ENCODE results near the gene SCAPER.
"Not testable (repeated sequence)": the region's sequence is repeated elsewhere in the genome, so short reads cannot be mapped to it uniquely, and the experiment has no call there.

SCAPER gene

DNA sequence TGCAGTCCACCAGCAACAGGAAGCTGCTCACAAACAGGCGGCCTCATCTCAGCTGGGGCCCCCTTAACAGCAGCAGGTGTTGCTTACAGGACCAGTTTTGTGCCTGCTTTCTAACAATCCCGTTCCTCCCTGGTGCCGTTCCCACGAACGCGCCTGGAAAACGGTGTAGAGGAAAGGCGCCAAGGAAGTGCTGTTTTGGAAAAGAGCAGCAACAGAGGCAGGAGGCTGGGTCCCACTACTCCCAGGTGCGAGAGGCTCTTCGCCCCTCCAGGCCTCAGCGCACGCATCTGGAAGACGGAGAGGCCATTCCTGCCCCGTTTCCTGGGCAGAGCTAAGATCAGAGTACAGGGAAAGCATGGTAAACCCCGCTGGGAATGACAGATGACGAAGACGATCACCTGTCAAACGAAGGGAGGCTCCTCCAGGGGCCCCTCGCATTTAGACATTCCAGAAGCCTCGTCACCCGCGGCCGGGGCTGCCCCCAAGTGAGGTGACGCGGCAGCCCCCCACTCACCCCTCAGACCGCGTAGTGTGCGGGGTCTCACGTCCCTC, 603 bp downstream of the SCAPER start:
- no peak for DNase-seq

DNA sequence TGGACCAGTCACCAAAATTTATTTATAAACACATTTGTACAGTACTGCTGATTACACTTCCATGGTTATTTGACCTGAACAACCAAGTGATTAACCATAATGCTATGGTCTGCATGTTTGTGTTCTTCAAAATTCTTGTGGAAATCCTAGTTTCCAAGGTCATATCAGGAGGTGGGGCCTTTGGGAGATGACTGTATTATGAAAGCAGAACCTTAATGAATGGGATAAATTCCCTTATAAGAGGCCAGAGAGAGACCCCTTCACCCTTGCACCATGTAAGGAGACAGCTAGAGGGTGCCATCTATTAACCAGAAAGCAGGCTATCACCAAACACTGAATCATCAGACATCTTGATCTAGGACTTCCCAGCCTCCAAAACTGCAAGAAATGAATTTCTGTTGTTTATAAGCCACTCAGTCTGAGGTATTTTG, 1.9 kb downstream of the SCAPER start:
- peak; percentile 47 for DNase-seq

DNA sequence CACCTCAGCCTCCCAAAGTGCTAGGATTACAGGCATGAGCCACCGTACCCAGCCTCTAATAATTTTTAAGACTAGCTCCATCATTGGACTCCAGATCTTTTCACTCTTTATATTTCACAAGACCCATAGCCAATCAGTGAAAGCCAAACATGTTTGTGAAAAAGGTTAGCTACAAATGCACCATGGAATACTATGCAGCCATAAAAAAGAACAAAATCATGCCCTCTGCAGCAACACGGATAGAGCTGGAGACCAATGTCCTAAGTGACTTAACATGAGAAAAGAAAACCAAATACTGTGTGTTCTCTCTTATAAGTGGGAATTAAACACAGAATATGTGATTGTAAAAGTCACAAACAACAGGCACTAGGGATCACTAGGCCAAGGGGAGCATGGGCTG, 3.2 kb downstream of the SCAPER start:
- DNase-seq = no peak

DNA sequence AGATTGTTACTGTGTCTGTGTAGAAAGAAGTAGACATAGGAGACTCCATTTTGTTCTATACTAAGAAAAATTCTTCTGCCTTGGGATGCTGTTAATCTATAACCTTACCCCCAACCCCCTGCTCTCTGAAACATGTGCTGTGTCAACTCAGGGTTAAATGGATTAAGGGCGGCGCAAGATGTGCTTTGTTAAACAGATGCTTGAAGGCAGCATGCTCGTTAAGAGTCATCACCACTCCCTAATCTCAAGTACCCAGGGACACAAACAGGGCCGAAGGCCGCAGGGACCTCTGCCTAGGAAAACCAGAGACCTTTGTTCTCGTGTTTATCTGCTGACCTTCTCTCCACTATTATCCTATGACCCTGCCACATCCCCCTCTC, 5.2 kb downstream of the SCAPER start:
- DNase-seq = not testable (repeated sequence)

DNA sequence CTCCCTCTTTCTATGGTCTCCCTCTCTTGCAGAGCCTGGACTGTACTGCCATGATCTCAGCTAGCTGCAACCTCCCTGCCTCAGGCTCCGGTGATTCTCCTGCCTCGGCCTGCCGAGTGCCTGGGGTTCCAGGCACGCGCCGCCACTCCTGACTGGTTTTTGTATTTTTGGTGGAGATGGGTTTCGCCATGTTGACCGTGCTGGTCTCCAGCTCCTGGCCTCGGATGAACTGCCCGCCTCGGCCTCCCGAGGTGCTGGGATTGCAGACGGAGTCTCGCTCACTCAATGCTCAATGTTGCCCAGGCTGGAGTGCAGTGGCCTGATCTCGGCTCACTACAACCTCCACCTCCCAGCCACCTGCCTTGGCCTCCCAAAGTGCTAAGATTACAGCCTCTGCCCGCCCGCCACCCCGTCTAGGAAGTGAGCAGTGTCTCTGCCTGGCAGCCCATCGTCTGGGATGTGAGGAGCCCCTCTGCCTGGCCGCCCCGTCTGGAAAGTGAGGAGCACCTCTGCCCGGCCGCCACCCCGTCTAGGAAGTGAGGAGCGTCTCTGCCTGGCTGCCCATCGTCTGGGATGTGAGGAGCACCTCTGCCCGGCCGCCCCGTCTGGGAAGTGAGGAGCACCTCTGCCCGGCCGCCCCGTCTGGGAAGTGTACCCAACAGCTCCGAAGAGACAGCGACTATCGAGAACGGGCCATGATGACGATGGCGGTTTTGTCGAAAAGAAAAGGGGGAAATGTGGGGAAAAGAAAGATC, 5.8 kb downstream of the SCAPER start:
- DNase-seq = not testable (repeated sequence)

DNA sequence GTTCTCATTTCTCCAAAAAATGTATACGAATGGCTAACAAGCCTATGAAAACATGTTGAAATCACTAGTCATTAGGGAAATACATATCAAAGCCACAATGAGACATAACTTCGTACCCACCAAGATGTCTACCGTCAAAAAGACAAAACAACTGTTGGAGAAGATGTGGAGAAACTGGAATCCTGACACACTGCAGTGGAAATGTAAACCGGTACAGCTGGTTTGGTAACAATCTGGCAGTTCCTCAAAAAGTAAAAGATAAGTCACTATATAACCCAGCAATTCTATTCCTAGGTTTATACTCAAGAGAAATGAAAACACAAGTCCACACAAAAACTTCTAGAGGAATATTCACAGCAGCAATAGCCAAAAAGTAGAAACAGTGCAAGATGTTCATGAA, 7.0 kb downstream of the SCAPER start:
- no peak for DNase-seq

DNA sequence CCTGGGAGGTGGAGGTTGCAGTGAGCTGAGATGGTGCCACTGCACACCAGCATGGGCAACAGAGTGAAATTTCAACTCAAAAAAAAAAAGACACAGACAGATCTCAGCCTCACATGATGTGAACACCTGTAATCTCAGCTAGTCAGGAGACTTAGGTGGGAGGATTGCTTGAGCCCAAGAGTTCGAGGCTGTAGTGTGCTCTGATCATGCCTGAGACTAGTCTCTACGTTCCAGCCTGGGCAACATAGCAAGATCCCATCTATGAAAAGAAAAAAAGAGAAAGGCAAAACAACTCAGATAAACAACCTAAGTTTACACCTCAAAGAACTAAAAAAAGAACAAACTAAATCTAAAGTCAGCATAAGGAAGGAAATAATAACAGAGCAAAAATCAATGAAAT, 11.0 kb downstream of the SCAPER start:
- no peak for DNase-seq

DNA sequence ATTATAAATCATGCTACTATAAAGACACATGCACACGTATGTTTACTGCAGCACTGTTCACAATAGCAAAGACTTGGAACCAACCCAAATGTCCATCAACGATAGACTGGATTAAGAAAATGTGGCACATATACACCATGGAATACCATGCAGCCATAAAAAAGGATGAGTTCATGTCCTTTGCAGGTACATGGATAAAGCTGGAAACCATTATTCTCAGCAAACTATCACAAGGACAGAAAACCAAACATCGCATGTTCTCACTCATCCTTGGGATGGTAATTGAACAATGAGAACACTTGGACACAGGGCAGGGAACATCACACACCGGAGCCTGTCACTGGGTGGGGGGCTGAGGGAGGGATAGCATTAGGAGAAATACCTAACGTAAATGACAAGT, 12.3 kb downstream of the SCAPER start:
- not testable (repeated sequence) for DNase-seq

DNA sequence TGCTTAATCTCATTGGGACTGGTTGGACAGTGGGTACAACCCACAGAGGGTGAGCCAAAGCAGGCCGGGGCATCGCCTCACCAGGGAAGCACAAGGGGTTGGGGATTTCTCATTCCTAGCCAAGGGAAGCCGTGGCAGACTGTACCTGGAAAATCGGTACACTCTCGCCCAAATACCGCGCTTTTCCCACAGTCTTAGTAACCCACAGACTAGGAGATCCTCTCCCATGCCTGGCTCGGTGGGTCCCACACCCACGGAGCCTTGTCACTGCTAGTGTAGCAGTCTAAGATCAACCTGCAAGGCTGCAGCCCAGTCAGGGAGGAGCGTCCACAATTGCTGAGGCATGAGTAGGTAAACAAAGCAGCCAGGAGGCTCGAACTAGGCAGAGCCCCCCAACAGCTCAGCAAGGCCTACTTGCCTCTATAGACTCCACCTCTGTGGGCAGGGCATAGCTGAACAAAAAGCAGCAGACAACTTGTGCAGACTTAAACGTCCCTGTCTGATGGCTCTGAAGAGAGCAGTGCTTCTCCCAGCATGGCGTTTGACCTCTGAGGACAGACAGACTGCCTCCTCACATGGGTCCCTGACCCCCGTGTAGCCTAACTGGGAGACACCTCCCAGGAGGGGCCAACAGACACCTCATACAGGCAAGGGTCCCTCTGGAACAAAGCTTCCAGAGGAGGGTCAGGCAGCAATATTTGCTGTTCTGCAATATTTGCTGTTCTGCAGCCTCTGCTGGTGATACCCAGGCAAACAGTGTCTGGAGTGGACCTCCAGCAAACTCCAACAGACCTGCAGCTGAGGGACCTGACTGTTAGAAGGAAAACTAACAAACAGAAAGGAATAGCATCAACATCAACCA, 17.6 kb downstream of the SCAPER start:
- DNase-seq = not testable (repeated sequence)

DNA sequence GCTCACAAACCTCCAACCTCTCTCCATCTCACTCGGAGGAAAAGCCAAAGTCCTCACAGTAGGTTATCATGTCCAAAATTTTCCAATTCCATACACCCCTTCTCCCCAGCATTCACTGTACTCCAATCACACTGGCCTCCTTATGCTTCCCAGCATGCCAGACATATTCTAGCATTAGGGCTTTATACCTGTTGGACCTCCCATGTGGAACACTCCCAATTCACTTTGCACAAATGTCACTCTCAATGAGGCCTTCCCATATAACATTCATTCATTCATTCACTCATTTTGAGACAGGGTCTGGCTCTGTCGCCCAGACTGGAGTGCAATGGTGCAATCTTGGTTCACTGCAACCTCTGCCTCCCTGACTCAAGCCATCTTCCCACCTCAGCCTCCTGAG, 19.9 kb downstream of the SCAPER start:
- DNase-seq = no peak

DNA sequence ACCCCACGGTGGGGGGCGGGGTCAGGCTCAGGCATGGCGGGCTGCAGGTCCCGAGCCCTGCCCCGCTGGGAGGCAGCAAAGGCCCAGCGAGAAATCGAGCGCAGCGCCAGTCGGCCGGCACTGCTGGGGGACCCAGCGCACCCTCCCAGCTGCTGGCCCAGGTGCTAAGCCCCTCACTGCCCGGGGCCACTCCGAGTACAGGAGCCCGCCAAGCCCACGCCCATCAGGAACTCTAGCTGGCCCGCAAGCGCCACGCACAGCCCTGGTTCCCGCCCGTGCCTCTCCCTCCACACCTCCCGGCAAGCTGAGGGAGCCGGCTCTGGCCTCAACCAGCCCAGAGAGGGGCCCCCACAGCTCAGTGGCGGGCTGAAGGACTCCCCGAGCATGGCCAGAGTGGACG, 29.2 kb downstream of the SCAPER start:
- DNase-seq = no peak

DNA sequence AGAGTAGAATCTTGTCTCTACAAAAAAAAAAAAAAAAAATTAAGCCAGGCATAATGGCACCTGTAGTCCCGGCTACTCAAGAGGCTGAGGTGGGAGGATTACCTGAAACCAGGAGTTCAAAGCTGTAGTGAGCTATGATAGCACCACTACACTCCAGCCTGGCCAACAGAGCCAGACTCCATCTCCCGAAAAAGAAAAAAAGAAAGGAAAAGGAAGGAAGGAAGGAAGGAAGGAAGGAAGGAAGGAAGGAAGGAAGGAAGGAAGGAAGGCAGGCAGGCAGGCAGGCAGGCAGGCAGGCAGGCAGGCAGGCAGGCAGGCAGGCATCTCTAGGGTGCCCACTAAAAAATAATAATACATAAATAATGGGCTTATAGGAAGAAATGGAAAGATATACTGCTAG, 32.1 kb downstream of the SCAPER start:
- not testable (repeated sequence) for DNase-seq

DNA sequence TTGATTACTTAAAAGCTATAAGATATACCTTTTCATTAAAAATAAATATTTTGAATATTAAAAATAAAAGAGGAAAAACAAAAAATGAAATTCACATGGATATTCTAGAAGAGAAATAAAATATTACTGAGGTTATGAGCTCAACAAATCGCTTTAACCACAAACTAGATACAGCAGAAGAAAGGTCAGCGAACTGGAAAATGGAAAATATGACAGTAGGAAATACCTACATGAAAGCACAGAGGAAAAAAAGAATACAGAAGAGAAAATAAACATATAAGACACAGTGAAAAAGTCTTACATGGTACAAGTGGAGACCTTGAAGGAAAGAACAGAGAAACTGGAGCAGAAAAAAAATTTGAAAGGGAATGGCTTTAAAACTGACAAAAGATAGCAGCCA, 33.2 kb downstream of the SCAPER start:
- DNase-seq = no peak

DNA sequence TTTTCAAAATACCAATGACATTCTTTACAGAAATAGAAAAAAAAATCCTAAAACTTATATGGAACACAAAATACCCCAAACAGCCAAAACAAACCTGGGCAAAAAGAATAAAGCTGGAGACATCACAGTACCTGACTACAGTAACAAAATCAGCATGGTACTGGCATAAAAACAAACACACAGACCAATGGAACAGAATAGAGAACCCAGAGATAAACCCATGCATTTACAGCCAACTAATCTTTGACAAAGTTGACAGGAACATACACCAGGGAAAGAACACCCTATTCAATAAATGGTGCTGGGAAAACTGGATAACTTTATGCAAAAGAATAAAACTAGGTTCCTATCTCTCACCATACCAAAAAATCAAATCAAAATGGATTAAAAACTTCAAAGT, 36.4 kb downstream of the SCAPER start:
- no peak for DNase-seq

DNA sequence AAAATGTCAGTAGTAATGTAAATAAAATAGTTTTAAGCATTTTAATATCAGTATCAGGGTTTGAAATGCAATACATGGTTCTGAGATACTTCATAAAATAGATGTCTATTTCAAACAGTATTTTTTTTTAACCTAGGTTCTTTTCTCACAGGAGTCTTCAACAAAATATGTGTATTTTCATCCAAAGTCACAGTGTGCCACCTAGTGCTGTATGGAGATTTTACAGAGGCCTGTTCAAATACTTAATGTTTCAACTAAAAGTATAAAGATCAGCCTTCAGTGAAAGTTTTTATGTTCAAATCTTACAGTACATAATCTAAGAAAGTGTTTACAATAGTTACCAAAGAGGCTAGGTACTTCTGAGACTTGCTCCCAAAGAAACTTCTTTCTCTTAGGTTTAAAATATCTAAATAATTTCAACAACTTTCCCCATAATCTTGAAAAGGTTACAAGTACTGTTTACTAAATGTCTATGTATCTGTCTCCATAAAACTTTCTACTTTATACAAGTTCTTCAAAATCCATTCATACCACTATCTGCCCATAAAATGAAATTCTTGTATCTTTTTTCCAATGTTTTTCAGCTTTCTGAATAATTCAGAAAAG, 38.3 kb downstream of the SCAPER start:
- DNase-seq = peak; percentile 23

DNA sequence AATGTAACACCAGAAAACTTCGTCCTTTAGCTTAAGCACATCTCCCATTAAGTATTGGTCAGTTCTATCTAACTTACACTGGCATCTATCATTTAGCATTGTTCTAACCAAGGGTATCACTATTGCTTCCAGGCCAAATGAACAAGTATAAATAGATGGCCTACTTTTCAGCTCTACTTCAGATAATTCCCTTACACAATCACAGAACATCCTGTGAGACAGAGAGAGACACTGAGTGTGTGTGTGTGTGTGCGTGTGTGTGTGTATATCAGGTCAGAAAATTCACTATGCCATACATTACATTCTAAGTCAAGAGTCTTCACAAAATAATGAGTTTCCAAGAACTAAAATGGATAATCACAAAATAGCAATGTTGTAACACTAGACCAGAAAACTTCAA, 39.1 kb downstream of the SCAPER start:
- DNase-seq = no peak

DNA sequence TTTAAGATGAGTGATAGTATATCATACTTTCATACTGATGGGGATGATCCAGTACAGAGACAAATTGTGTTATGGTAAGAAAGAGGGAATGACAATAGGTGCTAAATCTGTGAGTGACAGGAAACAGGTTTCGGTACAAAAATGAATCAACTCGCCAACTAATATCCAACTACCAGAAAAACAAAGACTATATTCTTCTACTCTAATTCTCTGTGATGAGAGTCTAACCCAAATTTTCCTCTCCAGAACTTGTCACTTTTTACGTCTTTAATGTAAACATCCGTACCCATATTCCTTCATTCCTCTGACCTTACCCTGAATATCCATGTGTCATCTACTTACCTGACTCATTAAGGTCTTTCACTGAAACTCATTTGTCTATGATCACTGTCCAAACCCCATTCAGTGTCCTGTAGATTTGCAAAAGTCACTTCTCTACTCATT, 39.6 kb downstream of the SCAPER start:
- DNase-seq = no peak

DNA sequence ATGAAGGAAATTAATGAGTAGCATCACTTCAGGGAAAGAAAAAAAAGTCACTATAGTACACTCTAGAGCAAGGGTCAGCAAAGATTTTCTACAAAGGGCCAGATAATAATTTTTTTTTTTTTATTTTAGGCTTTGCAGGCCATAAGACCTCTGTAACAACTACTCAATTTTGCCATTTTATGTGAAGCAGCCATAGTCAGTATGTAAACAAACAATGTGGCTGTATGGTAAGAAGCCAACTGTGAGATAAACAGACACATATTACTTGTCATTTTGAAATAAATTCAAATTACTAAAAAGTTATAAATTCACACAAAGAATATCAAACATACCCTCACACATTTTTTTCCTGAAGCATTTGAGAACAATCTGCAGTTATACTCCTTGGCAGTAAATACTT, 40.6 kb downstream of the SCAPER start:
- no peak for DNase-seq

DNA sequence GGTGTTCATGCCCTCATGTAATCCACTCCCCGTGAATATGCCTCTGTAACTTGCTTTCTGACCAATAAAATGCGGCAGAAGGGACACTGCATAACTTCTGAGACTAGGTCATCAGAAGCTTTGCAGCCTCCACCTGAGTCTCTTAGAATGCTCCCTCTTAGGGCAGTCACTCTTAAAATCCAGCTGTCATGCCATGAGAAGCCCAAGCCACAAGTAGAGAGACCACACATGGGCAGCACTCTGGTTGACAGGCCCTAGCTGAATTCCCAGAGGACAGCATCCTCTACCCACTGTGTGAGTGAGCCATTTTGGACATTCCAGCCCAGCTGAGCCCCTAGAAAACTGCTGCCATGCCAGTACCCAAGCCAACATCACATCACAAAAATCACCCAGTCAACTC, 41.4 kb downstream of the SCAPER start:
- DNase-seq = no peak

DNA sequence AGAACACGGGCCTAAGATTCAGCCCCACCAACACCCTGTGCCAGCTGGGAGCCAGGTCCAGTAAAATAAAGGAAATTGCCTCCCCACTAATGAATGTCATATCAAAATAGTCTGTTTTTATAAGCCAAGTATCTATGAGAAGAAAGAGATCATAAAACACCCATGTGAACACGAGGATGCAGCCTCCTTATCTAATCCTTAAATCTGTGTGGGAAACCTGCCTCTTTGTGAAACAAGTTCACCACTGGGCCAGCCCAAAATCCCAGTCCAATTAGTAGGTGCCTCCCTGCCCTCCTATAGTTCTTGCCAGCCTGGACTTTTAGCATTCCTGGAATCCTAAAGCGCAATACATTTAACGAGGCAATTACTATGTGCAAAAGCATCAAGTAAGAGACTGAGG, 42.0 kb downstream of the SCAPER start:
- DNase-seq = no peak

DNA sequence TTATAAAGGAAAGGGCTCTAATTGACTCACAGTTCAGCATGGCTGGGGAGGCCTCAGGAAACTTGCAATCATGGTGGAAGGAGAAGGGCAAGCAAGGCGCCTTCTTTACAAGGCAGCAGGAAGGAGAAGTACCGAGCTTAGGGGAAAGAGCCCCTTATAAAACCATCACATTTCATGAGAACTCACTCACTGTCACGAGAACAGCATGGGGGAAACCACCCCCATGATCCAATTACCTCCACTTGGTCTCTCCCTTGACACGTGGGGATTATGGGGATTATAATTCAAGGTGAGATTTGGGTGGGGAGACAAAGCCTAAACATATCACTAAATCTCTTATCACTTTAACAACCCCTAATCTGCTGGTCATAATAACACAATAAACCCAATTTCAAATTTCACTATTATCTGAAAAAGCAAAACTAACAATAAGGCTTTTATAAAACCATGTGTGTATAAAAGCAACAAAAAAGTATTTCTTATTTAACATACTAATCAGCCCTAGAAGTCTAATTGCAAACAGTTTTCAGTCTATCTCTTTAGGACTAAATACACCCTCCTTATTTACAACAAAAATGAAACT, 43.2 kb downstream of the SCAPER start:
- DNase-seq = no peak

DNA sequence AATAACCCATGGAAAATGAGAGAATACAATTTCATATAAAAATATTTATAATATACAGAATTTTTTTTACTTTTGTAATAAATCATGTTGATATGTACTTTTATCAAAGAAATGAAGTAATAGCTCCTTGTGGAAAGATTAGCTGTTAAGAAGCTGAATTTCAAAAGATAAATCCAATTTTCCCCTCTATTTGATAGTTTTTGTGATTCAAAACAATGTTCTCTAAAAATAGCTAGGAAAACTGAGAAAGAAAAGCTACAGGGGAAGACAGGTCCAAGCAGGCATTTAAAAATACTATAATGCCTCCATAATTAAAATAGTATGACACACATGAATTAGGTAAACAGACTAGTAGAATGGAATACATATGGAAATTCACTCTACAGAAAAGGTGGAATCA, 44.9 kb downstream of the SCAPER start:
- no peak for DNase-seq

DNA sequence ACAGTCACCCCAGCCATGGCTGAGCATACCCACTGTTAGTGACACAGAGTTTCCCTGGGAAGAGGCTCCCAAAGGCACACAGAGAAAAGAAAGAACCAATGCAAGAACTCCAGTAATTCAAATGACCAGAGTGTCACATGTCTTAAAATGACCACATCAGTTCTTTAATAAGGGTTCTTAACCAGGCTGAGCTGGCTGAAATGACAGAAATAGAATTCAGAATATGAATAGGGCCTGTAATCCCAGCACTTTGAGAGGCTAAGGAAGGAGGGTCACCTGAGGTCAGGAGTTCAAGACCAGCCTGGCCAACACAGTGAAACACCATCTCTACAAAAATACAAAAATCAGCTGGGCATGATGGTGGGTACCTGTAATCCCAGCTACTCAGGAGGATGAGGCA, 54.8 kb downstream of the SCAPER start:
- not testable (repeated sequence) for DNase-seq

Measured in CD4-positive, alpha-beta T cell treated with Interleukin-21 for 1 hour (primary cell).